HepG2 (cell line): ENCODE measurements around the gene HSPA1A. TPM values are rescaled to one million over a fixed set of nuclear protein-coding genes. Genes with fewer than 3 reads are reported as not detected.

Source experiments
- AFF4 ChIP-seq: sonication (generic); formaldehyde crosslinking; IDR thresholded peaks from 2 replicates; pipeline ENCODE4 v1.4.0; 2020; ENCODE audit warnings: missing genetic modification reagents
- BHLHE40 ChIP-seq: IDR thresholded peaks from 2 replicates; pipeline ENCODE4 v1.6.1; 2011; ENCODE audit warnings: low read length, improper control_type of control experiment
- EP300 ChIP-seq, 3 experiments: sonication (generic) in 1 of 3; formaldehyde crosslinking in 1 of 3; IDR thresholded peaks; 2 replicates each; pipeline versions ENCODE4 v1.5.1 to v1.6.1; 2011 to 2020; ENCODE audit warnings: low read depth in 2 of 3, low read length in 2 of 3, borderline replicate concordance in 1 of 3, improper control_type of control experiment in 1 of 3, mild to moderate bottlenecking in 1 of 3, missing genetic modification reagents in 1 of 3, moderate library complexity in 1 of 3
- FOSL2 ChIP-seq: sonication (generic); formaldehyde crosslinking; IDR thresholded peaks from 2 replicates; pipeline ENCODE4 v1.4.0; 2020; ENCODE audit warnings: missing genetic modification reagents
- GABPB1 ChIP-seq: IDR thresholded peaks from 2 replicates; pipeline ENCODE4 v1.6.1; 2016; ENCODE audit warnings: mild to moderate bottlenecking, missing genetic modification reagents, moderate library complexity, missing compliant biosample characterization
- GZF1 ChIP-seq: sonication (generic); formaldehyde crosslinking; IDR thresholded peaks from 2 replicates; pipeline ENCODE4 v1.5.1; 2020; ENCODE audit warnings: mild to moderate bottlenecking, missing genetic modification reagents
- MIER3 ChIP-seq: IDR thresholded peaks from 2 replicates; pipeline ENCODE4 v1.6.1; 2016; ENCODE audit warnings: missing compliant biosample characterization, borderline replicate concordance
- NCOA5 ChIP-seq: sonication (generic); formaldehyde crosslinking; IDR thresholded peaks from 2 replicates; pipeline ENCODE4 v1.4.0; 2020; ENCODE audit warnings: missing genetic modification reagents
- POGZ ChIP-seq: sonication (generic); formaldehyde crosslinking; IDR thresholded peaks from 2 replicates; pipeline ENCODE4 v1.4.0; 2020; ENCODE audit warnings: mild to moderate bottlenecking, missing genetic modification reagents
- PRMT3 ChIP-seq: sonication (generic); formaldehyde crosslinking; IDR thresholded peaks from 2 replicates; pipeline ENCODE4 v1.8.1; 2022; ENCODE audit warnings: low read depth, mild to moderate bottlenecking, moderate library complexity, missing genetic modification reagents, borderline replicate concordance
- RNF219 ChIP-seq: sonication (generic); formaldehyde crosslinking; IDR thresholded peaks from 2 replicates; pipeline ENCODE4 v1.5.0; 2020; ENCODE audit warnings: mild to moderate bottlenecking, missing genetic modification reagents
- TFDP1 ChIP-seq: IDR thresholded peaks from 2 replicates; pipeline ENCODE4 v1.6.1; 2016; ENCODE audit warnings: missing compliant biosample characterization, missing genetic modification reagents, borderline replicate concordance
- YEATS2 ChIP-seq: sonication (generic); formaldehyde crosslinking; IDR thresholded peaks from 2 replicates; pipeline ENCODE4 v1.4.0; 2020; ENCODE audit warnings: missing genetic modification reagents, borderline replicate concordance
- ZFP62 ChIP-seq: sonication (generic); formaldehyde crosslinking; IDR thresholded peaks from 2 replicates; pipeline ENCODE4 v1.4.0; 2020; ENCODE audit warnings: missing genetic modification reagents
- ZNF17 ChIP-seq: sonication (generic); formaldehyde crosslinking; IDR thresholded peaks from 2 replicates; pipeline ENCODE4 v1.5.0; 2020; ENCODE audit warnings: mild to moderate bottlenecking, missing genetic modification reagents
- ZNF207 ChIP-seq: fragments of 450-650 bp; IDR thresholded peaks from 2 replicates; pipeline ENCODE4 v1.6.1; 2016; ENCODE audit warnings: antibody characterized with exemption, borderline replicate concordance
- ZNF619 ChIP-seq: sonication (generic); formaldehyde crosslinking; IDR thresholded peaks from 2 replicates; pipeline ENCODE4 v1.4.0; 2020; ENCODE audit warnings: mild to moderate bottlenecking, missing genetic modification reagents
- ZNF816 ChIP-seq: sonication (generic); formaldehyde crosslinking; IDR thresholded peaks from 2 replicates; pipeline ENCODE4 v1.8.0; 2022; ENCODE audit warnings: missing genetic modification reagents, mild to moderate bottlenecking, borderline replicate concordance
- ZUFSP ChIP-seq: sonication (generic); formaldehyde crosslinking; IDR thresholded peaks from 2 replicates; pipeline ENCODE4 v1.9.0; 2021; ENCODE audit warnings: missing genetic modification reagents, mild to moderate bottlenecking, borderline replicate concordance
- polyA plus RNA-seq, 8 experiments: library from polyadenylated mRNA; depleted of rRNA in 3 of 8; stranded (reverse) in 7 of 8; unstranded in 1 of 8; fragments of >200 nt; fragmentation: Illumina TruSeq in 4 of 8; extraction: Trizol in 4 of 8; gene quantifications; 2 replicates each; pipeline versions ENCODE4 v1.2.1 to v1.2.3, GENCODE V29; 2011 to 2016; ENCODE audit warnings: low read depth in 4 of 8, missing spikeins in 1 of 8, mixed read lengths in 1 of 8; ENCODE audit not compliant: insufficient read depth in 1 of 8
- total RNA-seq, 5 experiments: library from RNA; depleted of rRNA; stranded (reverse); fragments of >200 nt; fragmentation: Illumina TruSeq; extraction: Trizol; gene quantifications; 2 replicates each; pipeline ENCODE4 v1.2.3, GENCODE V29; 2016; ENCODE audit warnings: low read depth in 1 of 5

HSPA1A gene
- total and polyA plus RNA-seq, 2 of the 13 experiments (the other 11 are each of a cell fraction or from before 2014, with no cell fraction given) = 44.5 to 85.0 TPM

- TF ChIP-seq AFF4 (CRISPR knock-in tag) (no peak), ZNF619 (CRISPR knock-in tag) (peak; percentile 89), GZF1 (CRISPR knock-in tag) (no peak), ZNF17 (CRISPR knock-in tag) (no peak), YEATS2 (CRISPR knock-in tag) (peak; percentile 93), POGZ (CRISPR knock-in tag) (peak; percentile 99), ZNF816 (CRISPR knock-in tag) (peak; percentile 97; the same call in 1 of the 2 replicates), NCOA5 (CRISPR knock-in tag) (no peak), TFDP1 (CRISPR knock-in tag) (peak; percentile 84; the same call in 1 of the 2 replicates), EP300 (IDR thresholded peaks at IDR 0.05; ENCODE audit: low read depth in 2 of 2, low read length in 2 of 2) (peak in 1 of 2 experiments; percentile 49; a peak in 2 of 4 replicates), EP300 (CRISPR knock-in tag; IDR thresholded peaks at IDR 0.05; ENCODE audit: borderline replicate concordance) (no peak; the same call in 1 of the 2 replicates), PRMT3 (CRISPR knock-in tag) (no peak), ZFP62 (CRISPR knock-in tag) (no peak), FOSL2 (CRISPR knock-in tag) (peak; percentile 82), ZUFSP (CRISPR knock-in tag) (no peak), BHLHE40 (peak; percentile 67), MIER3 (CRISPR knock-in tag) (peak; percentile 82; the same call in 1 of the 2 replicates), ZNF207 (no peak), GABPB1 (CRISPR knock-in tag) (peak; percentile 87), RNF219 (CRISPR knock-in tag) (no peak)
Observed at GRCh38 chr6:31862344-31863235, 47.2 kb downstream of the HSPA1A start, which contains the start of gene NEU1 (continued).
